Mucosa of stomach (tissue), 1 donor: Measurements from ENCODE around the gene PCDH10.
"Not testable (repeated sequence)": the region's sequence is repeated elsewhere in the genome, so short reads cannot be mapped to it uniquely, and the experiment has no call there.

Experiments used
- H3K27me3 ChIP-seq: one replicate; pipeline ENCODE4 v1.7.0; 2013; ENCODE audit warnings: mild to moderate bottlenecking, low read length; ENCODE audit not compliant: control insufficient read depth, insufficient read depth
- H3K36me3 ChIP-seq: one replicate; pipeline ENCODE4 v1.7.0; 2013; ENCODE audit warnings: low read length; ENCODE audit not compliant: control insufficient read depth, insufficient read depth
- H3K4me1 ChIP-seq: one replicate; pipeline ENCODE4 v1.7.0; 2013; ENCODE audit warnings: mild to moderate bottlenecking, low read length; ENCODE audit not compliant: control insufficient read depth, insufficient read depth
- H3K4me3 ChIP-seq: one replicate; pipeline ENCODE4 v1.7.0; 2013; ENCODE audit warnings: low read length
- H3K9ac ChIP-seq: one replicate; pipeline ENCODE4 v1.7.0; 2013; ENCODE audit warnings: mild to moderate bottlenecking, low read length, moderate library complexity
- H3K9me3 ChIP-seq: one replicate; pipeline ENCODE4 v1.7.0; 2013; ENCODE audit warnings: mild to moderate bottlenecking, low read length, moderate library complexity; ENCODE audit not compliant: control insufficient read depth
- donor health status: Pancreatic carcinoma.

PCDH10 gene

DNA sequence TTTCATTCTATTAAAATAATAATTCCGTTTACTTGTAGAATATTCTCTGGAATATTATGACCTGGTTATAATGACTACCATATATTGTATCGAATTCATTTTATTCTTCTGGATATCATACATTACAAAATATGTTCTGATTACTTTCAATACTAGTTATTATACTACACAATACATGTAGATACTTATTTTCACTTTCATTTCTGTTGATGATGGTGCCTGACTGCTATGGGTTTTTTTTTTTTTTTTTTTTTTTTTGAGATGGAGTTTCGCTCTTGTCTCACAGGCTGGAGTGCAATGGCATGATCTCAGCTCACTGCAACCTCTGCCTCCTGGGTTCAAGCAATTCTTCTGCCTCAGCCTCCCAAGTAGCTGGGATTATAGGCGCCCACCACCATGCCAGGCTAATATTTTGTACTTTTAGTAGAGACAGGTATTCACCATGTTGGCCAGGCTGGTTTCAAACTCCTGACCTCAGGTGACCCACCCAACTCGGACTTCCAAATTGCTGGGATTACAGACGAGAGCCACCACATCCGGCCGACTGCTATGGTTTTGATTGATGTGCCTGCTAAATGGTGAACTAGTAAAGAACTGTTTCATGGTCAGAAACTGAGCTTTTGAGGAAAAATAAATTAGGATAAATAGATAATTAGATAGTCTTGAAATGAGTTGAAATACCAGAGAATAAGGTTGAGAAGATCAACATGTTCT lies 39.5 kb downstream of the PCDH10 start:
- no peaks in the 10 kb centered on the region for H3K9me3 ChIP-seq
- H3K4me1 ChIP-seq, result no peaks in the 10 kb centered on the region
- no peaks in the 10 kb centered on the region for H3K36me3 ChIP-seq
- H3K4me3 ChIP-seq, result no peak overlapping the region
- H3K9ac ChIP-seq, result no peak overlapping the region
- no peaks in the 10 kb centered on the region for H3K27me3 ChIP-seq

DNA sequence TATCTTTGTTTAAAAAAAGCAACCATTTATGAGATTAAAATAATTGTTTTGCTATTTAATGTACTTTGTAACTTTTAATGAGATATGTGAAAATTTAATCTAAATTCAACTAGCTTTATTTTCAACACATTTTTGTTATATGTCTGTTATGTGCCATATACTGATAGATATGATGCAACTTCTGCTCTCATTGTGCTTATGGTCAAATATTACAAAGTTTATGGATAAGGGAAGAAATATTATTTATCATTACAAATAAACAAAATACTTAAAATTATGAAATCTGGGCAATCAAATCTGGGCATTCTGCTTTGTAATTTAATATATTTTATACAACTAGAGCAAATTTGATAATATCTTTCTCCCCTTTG lies 40.0 kb downstream of the PCDH10 start:
- Histone ChIP-seq H3K36me3 (no peaks in the 10 kb centered on the region), H3K27me3 (no peaks in the 10 kb centered on the region), H3K9me3 (no peaks in the 10 kb centered on the region), H3K9ac (no peak overlapping the region), H3K4me1 (no peaks in the 10 kb centered on the region), H3K4me3 (no peak overlapping the region)

DNA sequence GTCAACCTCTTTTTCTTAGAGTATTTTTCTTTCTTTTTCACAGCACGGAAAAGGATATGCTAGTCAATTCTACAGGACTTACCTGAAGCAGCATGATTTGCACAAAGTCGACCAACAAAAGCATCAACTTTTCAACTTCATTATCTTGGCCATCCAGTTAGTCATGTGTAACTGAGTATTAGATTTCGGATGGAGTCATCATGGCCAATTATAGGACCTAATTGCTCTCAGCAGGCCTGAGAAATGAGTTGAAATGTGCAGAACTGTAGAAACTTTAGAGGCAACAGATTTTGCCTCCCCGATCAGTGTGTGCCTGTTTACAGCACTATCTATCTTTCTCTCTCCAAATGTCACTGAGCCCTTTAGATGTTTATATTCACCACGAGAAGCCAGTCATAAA lies 41.0 kb downstream of the PCDH10 start:
- Histone ChIP-seq H3K4me1 (no peaks in the 10 kb centered on the region), H3K9ac (no peak overlapping the region), H3K4me3 (no peak overlapping the region), H3K9me3 (no peaks in the 10 kb centered on the region), H3K27me3 (no peaks in the 10 kb centered on the region), H3K36me3 (no peaks in the 10 kb centered on the region)

DNA sequence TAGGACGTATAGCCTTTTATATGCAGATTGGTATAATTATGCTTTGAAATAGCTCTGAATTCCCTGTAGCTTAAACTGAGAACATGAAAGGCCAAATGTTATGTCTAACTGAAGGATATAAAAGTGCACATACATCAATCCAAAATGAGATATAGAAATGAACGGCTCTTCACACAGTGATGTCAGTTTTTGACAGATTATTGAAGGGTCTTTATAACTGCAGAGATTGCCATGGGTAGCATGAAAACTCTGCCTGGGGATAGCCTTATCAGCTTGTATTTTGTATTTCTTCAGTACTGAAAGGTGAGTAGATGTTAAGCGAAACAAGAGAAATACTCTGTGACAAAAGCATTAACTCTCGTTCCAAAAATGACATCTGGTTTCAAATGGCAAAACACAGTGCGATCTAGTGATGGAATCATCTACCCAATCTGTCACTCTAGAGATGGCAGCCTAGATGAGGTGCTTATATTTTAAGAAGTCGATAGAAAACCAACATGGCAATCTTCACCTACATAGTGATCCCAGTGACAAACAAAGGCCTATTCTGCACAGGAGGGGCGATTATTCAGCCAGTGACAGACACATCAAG lies 59.7 kb downstream of the PCDH10 start:
- H3K9ac ChIP-seq, result no peak overlapping the region
- no peaks in the 10 kb centered on the region for H3K27me3 ChIP-seq
- H3K36me3 ChIP-seq, result no peaks in the 10 kb centered on the region
- no peaks in the 10 kb centered on the region for H3K9me3 ChIP-seq
- H3K4me3 ChIP-seq, result no peak overlapping the region
- no peaks in the 10 kb centered on the region for H3K4me1 ChIP-seq

DNA sequence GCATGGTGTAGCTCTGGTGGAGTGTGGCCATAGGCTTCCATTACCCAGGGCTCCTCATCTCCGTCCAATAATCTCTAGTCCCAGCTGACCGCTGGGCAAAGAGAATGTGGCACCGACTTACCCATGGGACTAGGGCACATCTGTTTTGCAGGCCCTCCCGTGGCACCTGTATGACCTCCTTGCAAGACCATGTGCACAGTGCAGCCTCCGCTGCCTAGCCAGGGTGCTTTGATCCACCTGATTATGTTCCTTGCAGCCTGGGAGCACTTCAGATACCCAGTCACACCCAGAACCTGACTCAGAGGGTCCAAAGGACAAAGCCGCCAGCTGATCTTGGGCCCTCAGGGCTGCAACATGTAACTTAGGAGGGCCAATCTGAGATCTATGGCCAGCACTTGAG lies 84.8 kb downstream of the PCDH10 start:
- Histone ChIP-seq H3K9ac (no peak overlapping the region), H3K27me3 (no peaks in the 10 kb centered on the region), H3K36me3 (no peaks in the 10 kb centered on the region), H3K9me3 (no peaks in the 10 kb centered on the region), H3K4me1 (no peaks in the 10 kb centered on the region), H3K4me3 (no peak overlapping the region)

DNA sequence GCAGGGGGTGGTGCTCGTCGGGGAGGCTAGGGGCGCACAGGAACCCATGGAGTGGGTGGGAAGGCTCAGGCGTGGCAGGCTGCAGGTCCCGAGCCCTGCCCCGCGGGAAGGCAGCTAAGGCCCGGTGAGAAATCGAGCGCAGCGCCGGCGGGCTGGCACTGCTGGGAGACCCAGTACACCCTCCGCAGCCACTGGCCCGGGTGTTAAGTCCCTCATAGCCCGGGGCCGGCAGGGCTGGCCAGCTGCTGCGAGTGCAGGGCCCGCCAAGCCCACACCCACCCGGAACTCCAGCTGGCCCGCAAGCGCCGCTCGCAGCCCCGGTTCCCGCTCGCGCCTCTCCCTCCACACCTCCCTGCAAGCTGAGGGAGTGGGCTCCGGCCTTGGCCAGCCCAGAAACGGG lies 91.4 kb downstream of the PCDH10 start:
- not testable (repeated sequence) for H3K9me3 ChIP-seq, H3K4me3 ChIP-seq, H3K9ac ChIP-seq, H3K4me1 ChIP-seq, H3K36me3 ChIP-seq, H3K27me3 ChIP-seq
